ENCODE results near the gene FOXE1. TPM values are rescaled to one million over a fixed set of nuclear protein-coding genes. Genes with fewer than 3 reads are reported as not detected.

The FOXE1 gene
- total RNA-seq, 1 experiment from 2014 or later = not detected

Other genes with a start within 250 kb of the FOXE1 start
- gene TSTD2, start 219.9 kb upstream of the FOXE1 start, total RNA-seq (2022) = 18.0 and 19.0 TPM in 2 replicates
- 35.6 and 38.7 TPM in 2 replicates for gene NCBP1, start 219.4 kb upstream of the FOXE1 start, total RNA-seq (2022)
- gene XPA, start 155.9 kb upstream of the FOXE1 start, total RNA-seq (2022) = 11.8 and 12.3 TPM in 2 replicates
- gene TRMO, start 69.3 kb downstream of the FOXE1 start, total RNA-seq (2022) = 10.0 and 10.3 TPM in 2 replicates
- gene HEMGN, start 84.9 kb downstream of the FOXE1 start, total RNA-seq (2022) = not detected in 2 replicates
- gene ANP32B, start 130.1 kb downstream of the FOXE1 start, total RNA-seq (2022) = 218 and 245 TPM in 2 replicates
- 80.8 and 102 TPM in 2 replicates for gene NANS, start 203.5 kb downstream of the FOXE1 start, total RNA-seq (2022)